Mucosa of rectum (tissue), 2 donors: ENCODE measurements around the gene KIRREL2.
"Not testable (repeated sequence)": the region's sequence is repeated elsewhere in the genome, so short reads cannot be mapped to it uniquely, and the experiment has no call there.

Experiments
- H3K27ac ChIP-seq, 2 donors: one replicate each; pipeline ENCODE4 v1.7.0; 2013; ENCODE audit warnings: inconsistent platforms in 2 of 2, low read depth in 2 of 2, low read length in 2 of 2
- H3K27me3 ChIP-seq, 2 donors: one replicate each; pipeline ENCODE4 v1.7.0; 2013; ENCODE audit warnings: low read length in 2 of 2; ENCODE audit not compliant: control insufficient read depth in 2 of 2, insufficient read depth in 2 of 2
- H3K36me3 ChIP-seq, 2 donors: one replicate each; pipeline ENCODE4 v1.7.0; 2013; ENCODE audit warnings: low read length in 2 of 2; ENCODE audit not compliant: control insufficient read depth in 2 of 2, insufficient read depth in 2 of 2
- H3K4me1 ChIP-seq, 2 donors: one replicate each; pipeline ENCODE4 v1.7.0; 2013; ENCODE audit warnings: low read length in 2 of 2, mild to moderate bottlenecking in 1 of 2; ENCODE audit not compliant: control insufficient read depth in 2 of 2, insufficient read depth in 2 of 2
- H3K4me3 ChIP-seq, 2 donors: one replicate each; pipeline ENCODE4 v1.7.0; 2013; ENCODE audit warnings: low read length in 2 of 2
- H3K9ac ChIP-seq, 2 donors: one replicate each; pipeline ENCODE4 v1.7.0; 2013; ENCODE audit warnings: low read length in 2 of 2, low read depth in 1 of 2, mild to moderate bottlenecking in 1 of 2
- H3K9me3 ChIP-seq, 2 donors: one replicate each; pipeline ENCODE4 v1.7.0; 2013; ENCODE audit warnings: low read length in 2 of 2; ENCODE audit not compliant: control insufficient read depth in 2 of 2
- donor health status: healthy.
- donor health status: Normal muscosa, but diverticular disease.

The KIRREL2 gene

DNA sequence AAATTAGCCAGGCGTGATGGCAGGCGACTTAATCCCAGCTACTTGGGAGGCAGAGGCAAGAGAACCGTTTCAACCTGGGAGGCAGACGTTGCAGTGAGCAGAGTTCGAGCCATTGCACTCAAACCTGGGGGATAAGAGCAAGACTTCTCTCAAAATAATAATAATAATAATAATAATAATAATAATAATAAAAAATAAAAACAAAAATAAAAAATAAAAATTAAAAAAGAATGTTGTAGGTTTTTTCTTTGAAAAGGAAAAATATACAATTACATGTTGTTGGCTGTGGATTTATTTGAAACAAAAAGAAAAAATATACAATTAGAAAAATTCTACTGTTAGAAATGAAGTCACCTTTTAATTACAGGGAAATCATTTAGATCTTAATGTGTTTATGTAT lies 32.6 kb upstream of the KIRREL2 start:
- H3K9me3 ChIP-seq: no peaks in the 10 kb centered on the region
- H3K36me3 ChIP-seq: no peaks in the 10 kb centered on the region
- H3K9ac ChIP-seq: no peak overlapping the region
- no peak overlapping the region for H3K27ac ChIP-seq
- no peaks in the 10 kb centered on the region for H3K27me3 ChIP-seq
- H3K4me3 ChIP-seq: no peak overlapping the region
- H3K4me1 ChIP-seq: no peaks in the 10 kb centered on the region

- Histone ChIP-seq H3K9me3 (no peaks in the 10 kb centered on the region), H3K27ac (no peak overlapping the region), H3K9ac (no peak overlapping the region), H3K27me3 (no peaks in the 10 kb centered on the region), H3K36me3 (no peaks in the 10 kb centered on the region), H3K4me1 (no peaks in the 10 kb centered on the region), H3K4me3 (no peak overlapping the region)
Measured at GRCh38 chr19:35828692-35829301, 27.9 kb upstream of the KIRREL2 start.

GRCh38 chr19:35830986-35831385 lies 25.7 kb upstream of the KIRREL2 start:
- Histone ChIP-seq H3K9me3 (no peaks in the 10 kb centered on the region), H3K36me3 (no peaks in the 10 kb centered on the region), H3K4me1 (no peaks in the 10 kb centered on the region), H3K27me3 (no peaks in the 10 kb centered on the region), H3K4me3 (no peak overlapping the region), H3K9ac (no peak overlapping the region), H3K27ac (no peak overlapping the region)

DNA sequence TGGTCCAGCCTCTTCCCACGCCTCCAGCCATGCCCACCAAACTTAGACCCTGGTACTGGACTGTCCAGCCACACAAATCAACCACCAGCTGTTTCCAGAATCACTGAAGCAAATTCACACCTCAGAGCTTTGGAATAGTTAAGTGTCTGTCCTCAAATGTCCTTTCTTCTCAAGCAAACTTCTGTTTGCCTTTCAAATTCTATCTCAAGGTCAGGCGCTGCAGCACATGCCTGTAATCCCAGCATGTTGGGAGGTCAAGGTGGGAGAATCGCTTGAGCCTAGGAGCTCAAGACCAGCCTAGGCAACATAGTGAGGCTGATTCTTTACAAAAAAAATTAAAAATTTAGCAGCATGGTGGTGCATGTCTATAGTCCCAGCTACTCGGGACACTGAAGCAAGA lies 24.7 kb upstream of the KIRREL2 start:
- H3K36me3 ChIP-seq: no peaks in the 10 kb centered on the region
- H3K27ac ChIP-seq: no peak overlapping the region
- no peaks in the 10 kb centered on the region for H3K4me1 ChIP-seq
- H3K27me3 ChIP-seq: no peaks in the 10 kb centered on the region
- no peak overlapping the region for H3K4me3 ChIP-seq
- no peak overlapping the region for H3K9ac ChIP-seq
- H3K9me3 ChIP-seq: no peaks in the 10 kb centered on the region

- Histone ChIP-seq H3K27ac (no peak overlapping the region), H3K36me3 (no peaks in the 10 kb centered on the region), H3K4me3 (no peak overlapping the region), H3K4me1 (no peaks in the 10 kb centered on the region), H3K27me3 (no peaks in the 10 kb centered on the region), H3K9ac (no peak overlapping the region), H3K9me3 (no peaks in the 10 kb centered on the region)
Measured at GRCh38 chr19:35833972-35834371, 22.7 kb upstream of the KIRREL2 start.

DNA sequence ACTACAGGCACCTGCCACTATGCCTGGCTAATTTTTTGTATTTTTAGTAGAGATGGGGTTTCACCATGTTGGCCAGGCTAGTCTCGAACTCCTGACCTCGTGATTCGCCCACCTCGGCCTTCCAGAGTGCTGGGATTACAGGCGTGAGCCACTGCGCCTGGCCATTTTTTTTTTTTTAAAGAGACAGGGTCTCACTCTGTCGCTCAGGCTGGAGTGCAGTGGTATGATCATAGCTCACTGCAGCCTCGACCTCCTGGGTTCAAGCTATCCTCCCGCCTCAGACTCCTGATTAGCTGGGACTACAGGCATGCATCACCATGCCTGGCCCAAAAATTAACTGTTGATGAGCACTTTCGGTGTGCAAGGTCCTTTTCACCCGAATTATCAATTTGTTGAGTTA lies 20.6 kb upstream of the KIRREL2 start:
- H3K36me3 ChIP-seq: not testable (repeated sequence)

GRCh38 chr19:35841961-35842595 lies 14.6 kb upstream of the KIRREL2 start:
- no peaks in the 10 kb centered on the region for H3K36me3 ChIP-seq
- peaks cover 0 to 3% of the 10 kb centered on the region in 2 donors for H3K9me3 ChIP-seq
- H3K9ac ChIP-seq: no peak overlapping the region
- H3K4me1 ChIP-seq: peaks cover 5 to 9% of the 10 kb centered on the region in 2 donors
- no peak overlapping the region for H3K27ac ChIP-seq
- H3K4me3 ChIP-seq: no peak overlapping the region
- peaks cover 17 to 22% of the 10 kb centered on the region in 2 donors for H3K27me3 ChIP-seq

More for the DNA sequence above, 20.6 kb upstream of the KIRREL2 start:
- not testable (repeated sequence) for H3K9ac ChIP-seq, H3K27me3 ChIP-seq, H3K4me1 ChIP-seq, H3K4me3 ChIP-seq, H3K27ac ChIP-seq, H3K9me3 ChIP-seq

GRCh38 chr19:35842666-35843272 lies 13.9 kb upstream of the KIRREL2 start:
- peaks cover 17 to 22% of the 10 kb centered on the region in 2 donors for H3K27me3 ChIP-seq
- no peak overlapping the region for H3K4me3 ChIP-seq
- H3K9ac ChIP-seq: no peak overlapping the region
- peaks cover 5 to 9% of the 10 kb centered on the region in 2 donors for H3K4me1 ChIP-seq
- no peak overlapping the region for H3K27ac ChIP-seq
- no peaks in the 10 kb centered on the region for H3K36me3 ChIP-seq
- H3K9me3 ChIP-seq: peaks cover 0 to 3% of the 10 kb centered on the region in 2 donors

DNA sequence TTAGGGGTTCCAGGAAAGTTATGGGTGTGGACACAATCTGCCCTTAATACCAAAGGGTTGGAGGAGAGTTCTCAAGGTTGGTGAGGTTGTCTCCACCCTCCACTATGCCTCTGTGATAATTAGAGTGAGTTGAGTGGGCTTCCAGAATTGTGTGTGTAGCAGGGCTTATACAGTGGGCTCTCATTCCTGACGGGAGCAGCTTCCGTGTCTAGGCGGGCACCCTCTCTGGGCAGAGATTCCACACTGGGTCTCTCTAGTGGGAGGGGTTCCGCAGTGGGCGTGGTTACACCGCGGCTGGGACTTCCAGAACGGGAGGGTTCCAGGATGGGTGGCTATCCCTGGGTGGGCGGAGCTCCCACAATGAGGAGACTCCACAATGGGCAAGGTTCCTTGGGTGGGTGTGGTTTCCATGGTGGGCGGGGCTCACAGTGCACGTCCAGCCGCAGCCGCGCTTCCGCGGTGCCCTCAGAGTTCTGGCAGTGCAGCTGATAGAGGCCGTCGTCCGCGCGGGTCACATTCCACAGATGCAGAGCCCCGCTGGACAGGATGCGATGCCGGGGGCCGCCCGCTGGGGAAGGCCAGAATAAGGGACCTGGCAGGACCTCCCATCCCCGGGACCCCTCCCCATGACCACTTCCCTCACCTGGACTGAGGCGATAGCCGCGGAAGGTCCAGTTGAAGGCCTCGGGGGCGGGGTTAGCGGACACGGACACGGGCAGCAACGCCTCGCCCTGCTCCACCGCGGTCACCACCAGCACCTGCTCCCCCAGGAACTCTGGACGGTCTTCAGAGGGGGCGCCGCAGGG lies 12.8 kb upstream of the KIRREL2 start:
- no peak overlapping the region for H3K9ac ChIP-seq
- no peak overlapping the region for H3K27ac ChIP-seq
- H3K27me3 ChIP-seq: peaks cover 17 to 22% of the 10 kb centered on the region in 2 donors
- peaks cover 5 to 9% of the 10 kb centered on the region in 2 donors for H3K4me1 ChIP-seq
- H3K36me3 ChIP-seq: no peaks in the 10 kb centered on the region
- no peak overlapping the region for H3K4me3 ChIP-seq
- peaks cover 0 to 3% of the 10 kb centered on the region in 2 donors for H3K9me3 ChIP-seq
